Lower leg skin (tissue), 3 donors: ENCODE results near the gene ACAA1.

ENCODE experiments used
- CTCF ChIP-seq, 3 donors: fragments of 450-650 bp; IDR thresholded peaks; one replicate each; pipeline ENCODE4 v1.5.1; 2016; ENCODE audit warnings: antibody characterized with exemption in 3 of 3, mild to moderate bottlenecking in 3 of 3, moderate library complexity in 2 of 3
- POLR2A ChIP-seq, 2 donors: fragments of 450-650 bp; IDR thresholded peaks; one replicate each; pipeline ENCODE4 v1.6.1; 2016 to 2017; ENCODE audit warnings: antibody characterized with exemption in 2 of 2, mild to moderate bottlenecking in 1 of 2, moderate library complexity in 1 of 2

- TF ChIP-seq POLR2A (IDR thresholded peaks at IDR 0.05) (no peak), CTCF (IDR thresholded peaks at IDR 0.05) (no peak)
Measured at GRCh38 chr3:38086496-38086895, 50.4 kb downstream of the ACAA1 start.
